Stimulated activated CD8-positive, alpha-beta memory T cell treated with anti-CD3 and anti-CD28 coated beads, Interleukin-7, amount 100 ng/mL, for 1 hour (primary cell): ENCODE measurements around the gene NDUFC2.
A peak's percentile ranks its signal among the peaks of the same experiment; 100 is the strongest.
"Not testable (repeated sequence)": the region's sequence is repeated elsewhere in the genome, so short reads cannot be mapped to it uniquely, and the experiment has no call there.

Experiments
- DNase-seq, 2 donors: peaks; one replicate each; pipeline ENCODE4 v3.0.0-alpha.2; 2020; ENCODE audit warnings: low read depth in 2 of 2

Gene NDUFC2

GRCh38 chr11:78054971-78055370 is 24.7 kb downstream of the NDUFC2 start:
- DNase-seq = no peak

- DNase-seq = no peak
Measured at GRCh38 chr11:78050964-78051831, 28.5 kb downstream of the NDUFC2 start.

- DNase-seq = no peak
Measured at GRCh38 chr11:78049348-78049747, 30.3 kb downstream of the NDUFC2 start.

- no peak for DNase-seq
Measured at GRCh38 chr11:78048561-78048960, 31.1 kb downstream of the NDUFC2 start.

GRCh38 chr11:78046486-78046854 is 33.2 kb downstream of the NDUFC2 start:
- DNase-seq = no peak

- DNase-seq = peak; percentile 48 to 64
Measured at GRCh38 chr11:78045851-78046485, 33.7 kb downstream of the NDUFC2 start.

DNA sequence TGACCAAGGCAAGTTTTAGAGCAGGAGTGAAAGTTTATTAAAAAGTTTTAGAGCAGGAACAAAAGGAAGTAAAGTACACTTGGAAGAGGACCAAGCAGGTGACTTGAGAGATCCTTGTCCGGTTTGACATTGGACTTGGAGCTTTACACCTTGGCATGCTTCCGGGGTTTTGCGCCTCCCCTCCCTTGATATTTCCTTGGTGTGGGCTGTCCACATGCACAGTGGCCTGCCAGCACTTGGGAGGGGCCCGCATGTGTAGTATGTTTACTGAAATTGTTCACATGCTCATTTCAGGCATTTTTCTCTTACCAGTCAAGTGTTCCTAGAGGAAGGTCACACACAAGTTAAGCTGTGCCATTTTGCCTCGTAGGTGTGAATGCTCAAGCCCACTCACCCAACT is 35.0 kb downstream of the NDUFC2 start:
- DNase-seq = no peak

DNA sequence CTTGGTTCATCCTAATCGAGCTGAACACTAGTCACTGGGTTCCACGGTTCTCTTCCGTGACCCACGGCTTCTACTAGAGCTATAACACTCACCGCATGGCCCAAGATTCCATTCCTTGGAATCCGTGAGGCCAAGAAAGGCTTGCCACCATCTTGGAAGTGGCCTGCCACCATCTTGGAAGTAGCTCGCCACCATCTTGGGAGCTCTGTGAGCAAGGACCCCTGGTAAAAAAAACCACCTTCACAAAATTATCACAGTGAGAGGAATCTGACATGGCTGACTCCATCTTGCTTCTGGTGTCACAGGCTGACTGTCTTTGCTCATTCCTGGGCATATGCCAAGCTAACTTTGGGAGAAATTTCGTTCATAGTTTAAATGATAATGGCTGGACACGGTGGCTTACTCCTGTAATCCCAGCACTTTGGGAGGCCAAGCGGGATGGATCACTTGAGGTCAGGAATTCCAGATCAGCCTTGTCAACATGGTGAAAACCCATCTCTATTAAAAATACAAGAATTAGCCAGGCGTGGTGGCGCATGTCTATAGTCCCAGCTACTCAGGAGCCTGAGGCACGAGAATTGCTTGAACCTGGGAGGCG is 37.7 kb downstream of the NDUFC2 start:
- no peak for DNase-seq

GRCh38 chr11:78041380-78041719 is 38.3 kb downstream of the NDUFC2 start:
- not testable (repeated sequence) for DNase-seq

GRCh38 chr11:78040691-78041379 is 38.8 kb downstream of the NDUFC2 start:
- no peak for DNase-seq

DNA sequence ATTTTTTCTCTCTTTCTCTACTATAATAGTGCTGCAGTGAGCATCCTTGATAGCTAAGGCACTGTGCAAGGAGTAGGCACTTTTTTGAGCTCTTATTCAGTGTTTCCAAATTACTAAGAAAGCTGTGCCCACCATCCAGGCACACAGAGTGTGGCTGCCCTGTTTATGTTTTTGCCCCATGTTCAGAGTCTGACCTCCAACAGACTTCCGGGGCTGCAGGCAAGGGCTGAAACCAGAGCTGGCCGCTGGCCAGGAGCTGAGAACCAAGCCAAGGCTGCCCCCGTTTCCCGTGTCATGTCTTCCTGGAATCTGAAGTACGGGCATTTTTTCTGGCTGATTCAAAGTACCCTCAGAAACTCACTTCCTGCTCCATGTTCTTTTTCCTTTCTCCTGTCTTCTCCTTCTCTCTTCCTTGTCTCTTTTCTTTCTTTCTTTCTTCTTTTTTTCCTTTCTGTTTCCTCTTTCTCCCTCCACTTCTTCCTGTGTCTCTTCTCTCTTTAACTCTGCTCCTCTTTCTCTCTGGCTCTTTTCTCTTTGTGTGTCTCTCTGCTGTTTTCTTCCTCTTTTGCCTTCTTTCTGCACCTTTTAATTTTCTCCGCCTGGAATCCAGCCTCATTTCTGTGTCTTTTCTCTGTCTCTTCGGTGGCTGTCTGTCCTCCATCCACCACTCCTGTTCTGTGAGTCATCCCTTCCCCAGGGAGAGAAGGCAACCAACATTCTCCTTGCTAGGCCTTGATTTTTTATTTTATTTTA is 39.6 kb downstream of the NDUFC2 start:
- no peak for DNase-seq

DNA sequence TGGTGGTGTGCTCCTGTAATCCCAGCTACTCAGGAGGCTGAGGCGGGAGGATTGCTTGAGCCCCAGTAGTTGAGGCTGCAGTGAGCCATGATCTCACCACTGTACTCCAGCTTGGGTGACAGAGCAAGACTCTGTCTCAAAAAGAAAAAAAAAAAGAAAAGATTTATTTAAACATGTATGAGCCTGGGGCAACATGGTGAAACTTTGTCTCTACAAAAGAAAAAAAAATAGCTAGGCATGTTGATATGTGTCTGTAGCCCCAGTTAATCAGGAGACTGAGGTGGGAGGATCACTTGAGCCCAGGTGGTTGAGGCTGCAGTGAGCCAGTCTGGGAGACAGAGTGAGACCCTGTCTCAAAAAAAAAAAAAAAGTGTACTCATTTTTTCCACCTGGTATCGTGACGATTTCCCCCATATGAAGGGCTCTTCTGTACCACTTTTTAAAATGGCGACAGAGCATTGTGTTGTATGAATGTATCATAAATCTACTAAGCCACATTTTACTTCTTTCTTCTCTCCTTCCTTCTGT is 40.2 kb downstream of the NDUFC2 start:
- no peak for DNase-seq

DNA sequence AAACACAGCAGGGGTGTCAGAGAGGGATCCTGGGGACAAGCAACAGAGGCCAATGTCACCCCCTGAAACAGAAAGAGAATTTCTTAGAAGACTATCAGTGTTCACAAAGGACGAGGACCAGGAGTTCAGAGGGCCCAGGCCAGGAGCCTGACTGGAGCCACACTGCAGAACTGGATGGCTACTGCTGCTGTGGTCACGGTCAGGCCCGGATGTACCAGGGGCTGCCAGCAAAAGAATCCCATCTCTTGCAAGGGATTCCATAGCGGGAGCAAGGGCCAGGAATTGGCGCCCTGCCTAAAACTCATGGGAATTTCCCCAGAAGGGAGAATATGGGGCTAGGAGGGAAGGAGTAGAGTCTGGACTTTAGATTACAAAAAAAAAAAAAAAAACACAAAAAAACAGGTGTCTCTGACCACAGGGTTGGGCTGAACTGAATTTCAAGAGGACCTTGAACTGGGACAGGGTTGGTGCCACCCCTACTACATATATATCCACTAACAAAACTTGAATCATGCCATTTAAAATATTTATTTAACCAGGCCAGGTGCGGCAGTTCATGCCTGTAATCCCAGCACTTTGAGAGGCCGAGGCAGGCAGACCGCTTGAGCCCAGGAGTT is 40.9 kb downstream of the NDUFC2 start:
- DNase-seq = no peak

- no peak for DNase-seq
Measured at GRCh38 chr11:78037825-78038620, 41.6 kb downstream of the NDUFC2 start.

DNA sequence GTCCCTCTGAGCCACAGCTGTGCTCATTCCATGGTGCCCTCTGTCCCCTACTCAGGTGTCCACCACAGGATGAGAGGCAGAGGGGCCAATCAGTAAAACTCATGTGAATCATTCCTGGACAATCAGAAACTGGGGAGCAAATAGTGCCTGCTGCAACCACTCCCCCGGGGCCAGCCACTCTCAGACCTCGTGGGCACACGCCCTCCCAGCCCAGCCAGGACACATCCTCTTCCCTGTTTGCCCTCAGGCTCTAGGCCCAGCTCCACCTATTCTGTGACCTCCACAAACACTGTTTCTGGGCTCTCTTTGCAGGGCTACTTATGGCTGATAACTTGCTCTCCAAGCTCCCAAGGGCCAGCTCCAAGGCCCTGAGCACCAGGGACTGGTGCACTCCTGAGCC is 42.6 kb downstream of the NDUFC2 start:
- no peak for DNase-seq

DNA sequence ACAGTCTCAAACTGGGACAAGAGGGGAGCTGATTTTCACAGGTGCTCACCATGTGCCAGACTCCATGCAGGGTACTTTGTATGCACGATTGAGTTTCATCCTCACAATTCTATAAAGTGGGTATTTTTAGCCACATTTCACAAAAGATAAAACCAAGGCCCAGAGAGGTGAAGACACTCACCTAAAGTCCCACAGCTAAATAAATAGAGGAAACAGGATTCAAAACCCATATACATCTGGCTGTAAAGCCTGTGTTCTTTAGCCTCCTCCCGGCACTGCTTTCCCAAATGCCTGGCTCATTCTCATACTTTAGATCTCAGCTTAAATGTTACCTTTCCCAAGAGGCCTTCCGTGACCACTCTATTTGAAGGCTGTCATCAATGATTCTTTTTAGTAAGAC is 43.3 kb downstream of the NDUFC2 start:
- DNase-seq = no peak

GRCh38 chr11:78034623-78035022 is 45.0 kb downstream of the NDUFC2 start:
- no peak for DNase-seq

DNA sequence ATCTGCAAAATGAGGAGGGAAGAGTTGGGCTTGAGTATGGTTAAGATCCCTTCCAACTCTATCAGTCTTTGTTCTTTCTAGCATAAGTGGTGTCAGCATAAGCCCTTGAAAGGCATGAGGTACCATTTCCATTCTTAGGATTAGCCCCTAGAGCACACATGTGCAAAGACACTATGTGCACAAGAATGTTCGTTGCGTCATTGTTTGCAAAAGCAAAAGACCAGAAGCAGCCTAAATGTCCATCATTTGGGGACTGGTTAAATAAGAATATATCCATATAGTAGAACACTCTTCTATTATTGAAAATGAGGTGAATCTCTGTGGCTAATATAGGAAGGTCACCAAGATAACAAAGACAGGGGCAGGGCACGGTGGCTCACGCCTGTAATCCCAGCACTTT is 46.6 kb downstream of the NDUFC2 start:
- DNase-seq = no peak

DNA sequence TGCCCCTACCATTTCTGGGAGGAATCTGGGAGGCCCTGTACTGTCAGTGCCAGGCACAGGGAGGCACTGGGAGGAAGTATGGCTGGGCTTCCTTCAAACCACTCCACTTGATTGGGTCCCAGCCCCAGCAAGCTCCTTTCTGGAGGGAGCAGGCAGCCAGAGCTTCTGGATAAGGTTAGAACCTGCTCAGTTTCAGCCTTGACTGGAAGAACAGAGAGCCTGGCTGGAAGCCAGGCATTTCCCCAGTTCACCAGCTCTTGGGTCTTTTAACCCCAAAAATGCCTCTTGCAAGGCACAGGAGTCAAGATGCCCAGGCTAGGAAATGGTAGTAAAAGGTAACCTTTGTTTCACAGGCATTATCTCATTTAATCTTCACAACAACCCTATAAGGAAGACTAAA is 47.6 kb downstream of the NDUFC2 start:
- no peak for DNase-seq

DNA sequence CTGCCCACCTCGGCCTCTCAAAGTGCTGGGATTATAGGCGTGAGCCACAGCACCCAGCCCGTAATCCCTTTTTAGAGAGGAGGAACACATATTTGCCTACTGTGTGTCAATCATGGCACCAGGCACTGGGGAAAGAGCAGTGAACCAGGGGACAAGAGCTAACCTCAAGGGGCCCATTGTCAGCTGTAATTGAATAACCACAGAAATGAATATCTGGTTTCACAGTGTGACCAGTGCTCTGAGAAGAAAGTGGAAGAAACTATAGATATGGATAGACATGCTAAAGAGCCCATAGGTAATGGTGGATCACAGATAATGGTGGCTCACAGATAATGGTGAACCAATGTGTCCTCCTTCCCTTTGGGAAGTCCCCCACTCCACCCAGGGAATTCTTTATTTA is 48.0 kb downstream of the NDUFC2 start:
- no peak for DNase-seq
